Measurements from ENCODE around the gene TBX3.
A peak's percentile ranks its signal among the peaks of the same experiment; 100 is the strongest.

The TBX3 gene

GRCh38 chr12:114666746-114667668, 17.0 kb downstream of the TBX3 start:
- DNase-seq: no peak

- no peak for DNase-seq
These were observed 18.3 kb downstream of the TBX3 start for GRCh38 chr12:114665411-114666260.

- no peak for DNase-seq
These were observed 19.2 kb downstream of the TBX3 start for GRCh38 chr12:114664651-114665320.

GRCh38 chr12:114662512-114663177, 21.3 kb downstream of the TBX3 start:
- peak; percentile 68 for DNase-seq

- no peak for DNase-seq
These were observed 22.7 kb downstream of the TBX3 start for GRCh38 chr12:114661245-114661644.

- DNase-seq: no peak
These were observed 24.9 kb downstream of the TBX3 start for GRCh38 chr12:114659084-114659483.

GRCh38 chr12:114658002-114658441, 26.0 kb downstream of the TBX3 start:
- DNase-seq: no peak

GRCh38 chr12:114657597-114657920, 26.4 kb downstream of the TBX3 start:
- no peak for DNase-seq

GRCh38 chr12:114656906-114657596, 26.9 kb downstream of the TBX3 start:
- no peak for DNase-seq

GRCh38 chr12:114655934-114656749, 27.8 kb downstream of the TBX3 start:
- DNase-seq: no peak

GRCh38 chr12:114649585-114649984, 34.4 kb downstream of the TBX3 start:
- no peak for DNase-seq

GRCh38 chr12:114648711-114649110, 35.3 kb downstream of the TBX3 start:
- DNase-seq: no peak

- DNase-seq: no peak
These were observed 45.1 kb downstream of the TBX3 start for GRCh38 chr12:114638790-114639435.

- DNase-seq: no peak
These were observed 47.1 kb downstream of the TBX3 start for GRCh38 chr12:114636723-114637480.

- no peak for DNase-seq
These were observed 52.7 kb downstream of the TBX3 start for GRCh38 chr12:114631242-114631641.

GRCh38 chr12:114628199-114628598, 55.8 kb downstream of the TBX3 start:
- DNase-seq: no peak

GRCh38 chr12:114627393-114627792, 56.6 kb downstream of the TBX3 start:
- no peak for DNase-seq

- DNase-seq: peak; percentile 44
These were observed 58.6 kb downstream of the TBX3 start for GRCh38 chr12:114625294-114625851.

GRCh38 chr12:114623737-114624136, 60.2 kb downstream of the TBX3 start:
- no peak for DNase-seq

Measured in activated CD4-positive, alpha-beta T cell treated with anti-CD3 and anti-CD28 coated beads, Interleukin-10, Interleukin-2, amounts not matched to agents 100 ng/mL and 50 ng/mL, durations not matched to agents 16 hours and 8 hours (primary cell).